ENCODE results near the gene BAHCC1. TPM values are rescaled to one million over a fixed set of nuclear protein-coding genes. Genes with fewer than 3 reads are reported as not detected.

The BAHCC1 gene
- polyA plus RNA-seq, 1 donor from 2014 or later: 14.2 TPM

GRCh38 chr17:81515530-81516041 lies 120.3 kb downstream of the BAHCC1 start:
- peak overlapping the region; percentile 87 for H3K4me2 ChIP-seq (ENCODE audit: low read length)
- peaks cover 18% of the 10 kb centered on the region for H4K20me1 ChIP-seq (ENCODE audit: insufficient read depth)
- H3K9ac ChIP-seq (ENCODE audit: low read length): peak overlapping the region; percentile 99
- H3K36me3 ChIP-seq (ENCODE audit: insufficient read depth, low read length): peaks cover 11% of the 10 kb centered on the region
- peaks cover 26% of the 10 kb centered on the region for H3K27me3 ChIP-seq (ENCODE audit: insufficient read depth, low read depth, low read length)
- H2AFZ ChIP-seq (ENCODE audit: low read depth, low read length): no peak overlapping the region
- H3K79me2 ChIP-seq (replicated peaks; ENCODE audit: insufficient read depth, low read length): peaks cover 59% of the 10 kb centered on the region
- TF ChIP-seq, protein P1, sequence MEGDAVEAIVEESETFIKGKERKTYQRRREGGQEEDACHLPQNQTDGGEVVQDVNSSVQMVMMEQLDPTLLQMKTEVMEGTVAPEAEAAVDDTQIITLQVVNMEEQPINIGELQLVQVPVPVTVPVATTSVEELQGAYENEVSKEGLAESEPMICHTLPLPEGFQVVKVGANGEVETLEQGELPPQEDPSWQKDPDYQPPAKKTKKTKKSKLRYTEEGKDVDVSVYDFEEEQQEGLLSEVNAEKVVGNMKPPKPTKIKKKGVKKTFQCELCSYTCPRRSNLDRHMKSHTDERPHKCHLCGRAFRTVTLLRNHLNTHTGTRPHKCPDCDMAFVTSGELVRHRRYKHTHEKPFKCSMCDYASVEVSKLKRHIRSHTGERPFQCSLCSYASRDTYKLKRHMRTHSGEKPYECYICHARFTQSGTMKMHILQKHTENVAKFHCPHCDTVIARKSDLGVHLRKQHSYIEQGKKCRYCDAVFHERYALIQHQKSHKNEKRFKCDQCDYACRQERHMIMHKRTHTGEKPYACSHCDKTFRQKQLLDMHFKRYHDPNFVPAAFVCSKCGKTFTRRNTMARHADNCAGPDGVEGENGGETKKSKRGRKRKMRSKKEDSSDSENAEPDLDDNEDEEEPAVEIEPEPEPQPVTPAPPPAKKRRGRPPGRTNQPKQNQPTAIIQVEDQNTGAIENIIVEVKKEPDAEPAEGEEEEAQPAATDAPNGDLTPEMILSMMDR (IDR thresholded peaks at IDR 0.05; ENCODE audit: poor library complexity, severe bottlenecking): no peak
- TF ChIP-seq SMC3 (conservative IDR thresholded peaks at IDR 0.05; ENCODE audit: poor library complexity): no peak
- TF ChIP-seq MXI1 (conservative IDR thresholded peaks at IDR 0.05; ENCODE audit: poor library complexity, severe bottlenecking): no peak
- TF ChIP-seq EZH2 (IDR thresholded peaks at IDR 0.05; ENCODE audit: borderline replicate concordance, insufficient read depth, low read length, poor library complexity, severe bottlenecking): no peak
- TF ChIP-seq, protein P2, sequence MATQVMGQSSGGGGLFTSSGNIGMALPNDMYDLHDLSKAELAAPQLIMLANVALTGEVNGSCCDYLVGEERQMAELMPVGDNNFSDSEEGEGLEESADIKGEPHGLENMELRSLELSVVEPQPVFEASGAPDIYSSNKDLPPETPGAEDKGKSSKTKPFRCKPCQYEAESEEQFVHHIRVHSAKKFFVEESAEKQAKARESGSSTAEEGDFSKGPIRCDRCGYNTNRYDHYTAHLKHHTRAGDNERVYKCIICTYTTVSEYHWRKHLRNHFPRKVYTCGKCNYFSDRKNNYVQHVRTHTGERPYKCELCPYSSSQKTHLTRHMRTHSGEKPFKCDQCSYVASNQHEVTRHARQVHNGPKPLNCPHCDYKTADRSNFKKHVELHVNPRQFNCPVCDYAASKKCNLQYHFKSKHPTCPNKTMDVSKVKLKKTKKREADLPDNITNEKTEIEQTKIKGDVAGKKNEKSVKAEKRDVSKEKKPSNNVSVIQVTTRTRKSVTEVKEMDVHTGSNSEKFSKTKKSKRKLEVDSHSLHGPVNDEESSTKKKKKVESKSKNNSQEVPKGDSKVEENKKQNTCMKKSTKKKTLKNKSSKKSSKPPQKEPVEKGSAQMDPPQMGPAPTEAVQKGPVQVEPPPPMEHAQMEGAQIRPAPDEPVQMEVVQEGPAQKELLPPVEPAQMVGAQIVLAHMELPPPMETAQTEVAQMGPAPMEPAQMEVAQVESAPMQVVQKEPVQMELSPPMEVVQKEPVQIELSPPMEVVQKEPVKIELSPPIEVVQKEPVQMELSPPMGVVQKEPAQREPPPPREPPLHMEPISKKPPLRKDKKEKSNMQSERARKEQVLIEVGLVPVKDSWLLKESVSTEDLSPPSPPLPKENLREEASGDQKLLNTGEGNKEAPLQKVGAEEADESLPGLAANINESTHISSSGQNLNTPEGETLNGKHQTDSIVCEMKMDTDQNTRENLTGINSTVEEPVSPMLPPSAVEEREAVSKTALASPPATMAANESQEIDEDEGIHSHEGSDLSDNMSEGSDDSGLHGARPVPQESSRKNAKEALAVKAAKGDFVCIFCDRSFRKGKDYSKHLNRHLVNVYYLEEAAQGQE (IDR thresholded peaks at IDR 0.05; ENCODE audit: borderline replicate concordance): no peak
- no peak for TF ChIP-seq RAD21 (conservative IDR thresholded peaks at IDR 0.05)
- no peak for TF ChIP-seq TAF1 (IDR thresholded peaks at IDR 0.05; ENCODE audit: low read depth)
- no peak for TF ChIP-seq POLR2AphosphoS5 (IDR thresholded peaks at IDR 0.05)
- peaks cover 9% of the 10 kb centered on the region for H3F3A ChIP-seq (ENCODE audit: insufficient read depth, low read length, poor library complexity, severe bottlenecking)
- peak overlapping the region; percentile 99 for H3K27ac ChIP-seq (ENCODE audit: low read length)
- no peaks in the 10 kb centered on the region for H3K9me2 ChIP-seq (ENCODE audit: insufficient read depth, low read length)
- no peaks in the 10 kb centered on the region for H3K9me3 ChIP-seq (ENCODE audit: low read length)
- H3K4me3 ChIP-seq (ENCODE audit: low read length): peak overlapping the region; percentile 92

Small RNAs within 50 kb of the gene (small RNA-seq; reads per million reads assigned to genes)
- 0 to 3.6 (median 0.97) reads per million in 3 experiments for gene MIR3186
- gene MIR4740: 0 to 0.10 (median 0) reads per million in 3 experiments

Other genes starting within 250 kb of the BAHCC1 start
- not detected in 2 replicates for gene PVALEF, start 229.9 kb upstream of the BAHCC1 start, polyA plus RNA-seq
- 11.1 and 11.8 TPM in 2 replicates for gene AATK, start 229.2 kb upstream of the BAHCC1 start, polyA plus RNA-seq
- gene CEP131, start 172.5 kb upstream of the BAHCC1 start, polyA plus RNA-seq: 21.3 and 33.0 TPM in 2 replicates
- 50.0 and 60.3 TPM in 2 replicates for gene TEPSIN, start 156.4 kb upstream of the BAHCC1 start, polyA plus RNA-seq
- 76.4 and 90.2 TPM in 2 replicates for gene NDUFAF8, start 156.1 kb upstream of the BAHCC1 start, polyA plus RNA-seq
- 37.4 and 46.0 TPM in 2 replicates for gene SLC38A10, start 100.2 kb upstream of the BAHCC1 start, polyA plus RNA-seq
- 8,273 and 9,187 TPM in 2 replicates for gene ACTG1, start 117.3 kb downstream of the BAHCC1 start, polyA plus RNA-seq
- gene FSCN2, start 132.9 kb downstream of the BAHCC1 start, polyA plus RNA-seq: 3.6 and 4.8 TPM in 2 replicates
- 56.3 and 61.5 TPM in 2 replicates for gene FAAP100, start 156.9 kb downstream of the BAHCC1 start, polyA plus RNA-seq
- 32.3 and 42.9 TPM in 2 replicates for gene NPLOC4, start 241.7 kb downstream of the BAHCC1 start, polyA plus RNA-seq
- not detected in 2 replicates for gene TSPAN10, start 241.7 kb downstream of the BAHCC1 start, polyA plus RNA-seq